ENCODE results near the gene REST.
A peak's percentile ranks its signal among the peaks of the same experiment; 100 is the strongest.

GRCh38 chr4:56978750-56979303 is 71.1 kb downstream of the REST start, which contains the start of gene POLR2B:
- TF ChIP-seq CTCF (IDR thresholded peaks at IDR 0.05; ENCODE audit: extremely low read depth in 1 of 2, insufficient read depth in 1 of 2, low read depth in 1 of 2, low read length in 2 of 2) (no peak), MYC (IDR thresholded peaks at IDR 0.05; ENCODE audit: low read depth, low read length) (no peak), POLR2AphosphoS5 (IDR thresholded peaks at IDR 0.05; ENCODE audit: insufficient read depth, low read depth, low read length) (peak; percentile 71), POLR2A (IDR thresholded peaks at IDR 0.05; ENCODE audit: low read depth, low read length) (peak; percentile 91), MAX (IDR thresholded peaks at IDR 0.05; ENCODE audit: insufficient read depth, insufficient read length) (no peak), EZH2 (IDR thresholded peaks at IDR 0.05; ENCODE audit: borderline replicate concordance, low read depth, low read length, severe bottlenecking) (no peak), FOS (IDR thresholded peaks at IDR 0.05; ENCODE audit: borderline replicate concordance, insufficient read depth, low read length) (no peak), JUN (IDR thresholded peaks at IDR 0.05; ENCODE audit: borderline replicate concordance, insufficient read depth, insufficient read length, low read depth) (no peak), GATA2 (IDR thresholded peaks at IDR 0.05; ENCODE audit: insufficient read depth, insufficient read length, low read depth, low read length) (no peak)

Data from endothelial cell of umbilical vein (primary cell).